Cardiac muscle cell (in vitro differentiated cells and primary cell): Measurements from ENCODE around the gene MOB2. TPM values are rescaled to one million over a fixed set of nuclear protein-coding genes. Genes with fewer than 3 reads are reported as not detected.

Source experiments
- DNase-seq, 2 donors: peaks; one replicate each; pipeline versions ENCODE4 v3.0.0 to v3.0.0-alpha.2; 2010 to 2017; ENCODE audit warnings: low read depth in 1 of 2, low spot score in 1 of 2
- H3K27ac ChIP-seq: fragments of 200-600 bp; sonication (generic); 2 replicates; pipeline ENCODE4 v1.5.1; 2016
- H3K27me3 ChIP-seq: fragments of 200-600 bp; sonication (generic); 2 replicates; pipeline ENCODE4 v1.6.0; 2016; ENCODE audit warnings: control low read depth
- H3K36me3 ChIP-seq: fragments of 200-600 bp; sonication (generic); 2 replicates; pipeline ENCODE4 v1.5.1; 2016; ENCODE audit warnings: control low read depth
- H3K4me1 ChIP-seq: fragments of 200-600 bp; sonication (generic); 2 replicates; pipeline ENCODE4 v1.8.1; 2017; ENCODE audit warnings: low read depth, mild to moderate bottlenecking, mixed run types
- H3K4me3 ChIP-seq: fragments of 200-600 bp; sonication (generic); 2 replicates; pipeline ENCODE4 v1.5.1; 2016; ENCODE audit warnings: mild to moderate bottlenecking
- H3K9me3 ChIP-seq: fragments of 200-600 bp; sonication (generic); 2 replicates; pipeline ENCODE4 v1.5.1; 2017; ENCODE audit warnings: low read depth, mild to moderate bottlenecking, control low read depth
- polyA plus RNA-seq: library from polyadenylated mRNA; unstranded; fragments of >200 nt; fragmentation: Nextera tagmentation; extraction: Ambion mirVana; gene quantifications from 2 replicates; pipeline ENCODE4 v1.2.1, GENCODE V29; 2016
- total RNA-seq: library from RNA; depleted of rRNA; stranded (reverse); fragments of >200 nt; gene quantifications from 2 replicates; pipeline ENCODE4 v1.2.3, GENCODE V29; 2016
- TF ChIP-seq, protein P1 (sequence below): IDR thresholded peaks from 2 replicates; pipeline ENCODE4 v1.5.1; 2012; ENCODE audit warnings: low read depth, mild to moderate bottlenecking, low read length

Gene MOB2
- total and polyA plus RNA-seq, 2 experiments from 2014 or later, result 31.1 to 52.0 TPM

- peaks cover 4% of the 10 kb centered on the region for H3K4me1 ChIP-seq
- H3K27ac ChIP-seq, result no peak overlapping the region
- no peaks in the 10 kb centered on the region for H3K27me3 ChIP-seq
- TF ChIP-seq, protein P1, sequence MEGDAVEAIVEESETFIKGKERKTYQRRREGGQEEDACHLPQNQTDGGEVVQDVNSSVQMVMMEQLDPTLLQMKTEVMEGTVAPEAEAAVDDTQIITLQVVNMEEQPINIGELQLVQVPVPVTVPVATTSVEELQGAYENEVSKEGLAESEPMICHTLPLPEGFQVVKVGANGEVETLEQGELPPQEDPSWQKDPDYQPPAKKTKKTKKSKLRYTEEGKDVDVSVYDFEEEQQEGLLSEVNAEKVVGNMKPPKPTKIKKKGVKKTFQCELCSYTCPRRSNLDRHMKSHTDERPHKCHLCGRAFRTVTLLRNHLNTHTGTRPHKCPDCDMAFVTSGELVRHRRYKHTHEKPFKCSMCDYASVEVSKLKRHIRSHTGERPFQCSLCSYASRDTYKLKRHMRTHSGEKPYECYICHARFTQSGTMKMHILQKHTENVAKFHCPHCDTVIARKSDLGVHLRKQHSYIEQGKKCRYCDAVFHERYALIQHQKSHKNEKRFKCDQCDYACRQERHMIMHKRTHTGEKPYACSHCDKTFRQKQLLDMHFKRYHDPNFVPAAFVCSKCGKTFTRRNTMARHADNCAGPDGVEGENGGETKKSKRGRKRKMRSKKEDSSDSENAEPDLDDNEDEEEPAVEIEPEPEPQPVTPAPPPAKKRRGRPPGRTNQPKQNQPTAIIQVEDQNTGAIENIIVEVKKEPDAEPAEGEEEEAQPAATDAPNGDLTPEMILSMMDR, result no peak
- H3K4me3 ChIP-seq, result no peak overlapping the region
- no peaks in the 10 kb centered on the region for H3K9me3 ChIP-seq
- no peaks in the 10 kb centered on the region for H3K36me3 ChIP-seq
- no peak for DNase-seq
Observed at GRCh38 chr11:1443737-1444136, 42.8 kb downstream of the MOB2 start.

DNA sequence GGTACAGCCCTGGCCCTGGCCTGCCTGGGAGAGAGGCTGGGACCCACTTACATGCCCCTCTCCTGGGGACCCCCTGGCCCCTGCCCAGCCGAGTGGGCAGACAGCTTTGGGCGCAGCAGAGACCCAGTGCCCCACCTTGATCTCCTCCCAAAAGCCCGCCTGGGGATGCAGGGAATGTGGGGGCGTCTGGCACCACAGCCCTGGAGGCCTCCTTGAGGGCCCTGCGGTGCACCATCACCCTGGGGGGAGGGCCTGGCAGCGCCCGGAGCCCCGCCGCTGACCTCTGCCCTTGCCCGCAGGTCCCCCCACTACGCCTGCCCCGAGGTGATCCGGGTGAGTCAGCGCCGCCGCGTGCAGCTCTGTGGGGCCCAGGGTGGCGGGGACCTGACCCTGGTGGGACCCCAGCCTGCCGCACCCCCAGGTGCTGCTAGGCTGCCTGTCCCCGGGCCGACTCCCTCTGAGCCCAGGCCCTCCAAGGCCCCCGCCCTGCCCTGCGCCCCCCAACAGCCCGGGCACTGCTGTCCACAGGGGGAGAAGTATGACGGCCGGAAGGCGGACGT lies 43.7 kb downstream of the MOB2 start:
- Histone ChIP-seq H3K27ac (no peak overlapping the region), H3K27me3 (no peaks in the 10 kb centered on the region), H3K9me3 (no peaks in the 10 kb centered on the region), H3K36me3 (no peaks in the 10 kb centered on the region), H3K4me3 (no peak overlapping the region), H3K4me1 (peaks cover 13% of the 10 kb centered on the region)
- TF ChIP-seq, protein P1, result no peak
- no peak for DNase-seq

DNA sequence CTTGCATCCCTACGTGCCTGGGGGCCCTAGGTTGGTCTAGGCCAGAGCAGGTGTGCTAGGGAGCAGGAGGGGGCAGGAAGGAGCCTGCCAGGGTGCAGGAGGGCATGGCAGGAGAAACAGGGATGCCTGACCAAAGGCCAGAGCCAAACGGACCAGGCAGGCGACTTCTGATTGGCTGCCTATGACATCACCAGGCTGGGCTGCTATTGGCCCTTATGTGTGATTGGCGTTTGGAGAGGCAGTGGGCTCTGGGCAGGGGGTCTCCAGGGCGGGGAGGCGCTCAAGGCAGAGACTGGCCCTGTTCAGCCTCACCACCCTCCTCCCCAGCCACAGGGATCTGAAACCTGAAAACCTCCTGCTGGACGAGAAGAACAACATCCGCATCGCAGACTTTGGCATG lies 44.4 kb downstream of the MOB2 start:
- H3K4me1 ChIP-seq, result peaks cover 19% of the 10 kb centered on the region
- H3K9me3 ChIP-seq, result no peaks in the 10 kb centered on the region
- no peak overlapping the region for H3K27ac ChIP-seq
- H3K36me3 ChIP-seq, result no peaks in the 10 kb centered on the region
- TF ChIP-seq, protein P1, result no peak
- H3K4me3 ChIP-seq, result no peak overlapping the region
- DNase-seq, result peak; percentile 25 to 37
- no peaks in the 10 kb centered on the region for H3K27me3 ChIP-seq

GRCh38 chr11:1440496-1440895 lies 46.1 kb downstream of the MOB2 start:
- no peak overlapping the region for H3K27ac ChIP-seq
- H3K4me1 ChIP-seq, result peaks cover 30% of the 10 kb centered on the region
- H3K4me3 ChIP-seq, result no peak overlapping the region
- no peaks in the 10 kb centered on the region for H3K27me3 ChIP-seq
- no peaks in the 10 kb centered on the region for H3K36me3 ChIP-seq
- no peaks in the 10 kb centered on the region for H3K9me3 ChIP-seq
- DNase-seq, result no peak
- TF ChIP-seq, protein P1, result no peak

- no peaks in the 10 kb centered on the region for H3K9me3 ChIP-seq
- H3K4me1 ChIP-seq, result peaks cover 30% of the 10 kb centered on the region
- TF ChIP-seq, protein P1, result no peak
- H3K27ac ChIP-seq, result no peak overlapping the region
- no peak for DNase-seq
- no peaks in the 10 kb centered on the region for H3K36me3 ChIP-seq
- H3K27me3 ChIP-seq, result no peaks in the 10 kb centered on the region
- no peak overlapping the region for H3K4me3 ChIP-seq
Observed at GRCh38 chr11:1440066-1440465, 46.5 kb downstream of the MOB2 start.

GRCh38 chr11:1439341-1439740 lies 47.2 kb downstream of the MOB2 start:
- TF ChIP-seq, protein P1, result no peak
- Histone ChIP-seq H3K36me3 (no peaks in the 10 kb centered on the region), H3K27me3 (no peaks in the 10 kb centered on the region), H3K27ac (no peak overlapping the region), H3K9me3 (no peaks in the 10 kb centered on the region), H3K4me3 (no peak overlapping the region), H3K4me1 (peaks cover 30% of the 10 kb centered on the region)
- DNase-seq, result no peak
